ENCODE measurements around the gene C22orf15. TPM values are rescaled to one million over a fixed set of nuclear protein-coding genes. Genes with fewer than 3 reads are reported as not detected.

The C22orf15 gene
- total RNA-seq, 1 experiment from 2014 or later, result not detected

Other genes starting within 250 kb of the C22orf15 start
- gene IGLL1, start 182.7 kb upstream of the C22orf15 start, total RNA-seq (2014; rRNA removed; shearing (Covaris generic)), result not detected in 2 replicates
- not detected in 2 replicates for gene DRICH1, start 130.7 kb upstream of the C22orf15 start, total RNA-seq (2014; rRNA removed; shearing (Covaris generic))
- gene RGL4, start 72.0 kb upstream of the C22orf15 start, total RNA-seq (2014; rRNA removed; shearing (Covaris generic)), result not detected in 2 replicates
- gene ZNF70, start 11.9 kb upstream of the C22orf15 start, total RNA-seq (2014; rRNA removed; shearing (Covaris generic)), result 2.6 and 2.7 TPM in 2 replicates
- gene VPREB3, start 8.6 kb upstream of the C22orf15 start, total RNA-seq (2014; rRNA removed; shearing (Covaris generic)), result not detected in 2 replicates
- 1.9 and 2.8 TPM in 2 replicates for gene CHCHD10, start 5.0 kb downstream of the C22orf15 start, total RNA-seq (2014; rRNA removed; shearing (Covaris generic))
- gene MMP11, start 9.9 kb downstream of the C22orf15 start, total RNA-seq (2014; rRNA removed; shearing (Covaris generic)), result 1.9 and 4.2 TPM in 2 replicates
- gene SMARCB1, start 24.0 kb downstream of the C22orf15 start, total RNA-seq (2014; rRNA removed; shearing (Covaris generic)), result 42.5 and 54.0 TPM in 2 replicates
- gene DERL3, start 76.0 kb downstream of the C22orf15 start, total RNA-seq (2014; rRNA removed; shearing (Covaris generic)), result 0.44 and 0.49 TPM in 2 replicates
- 9.5 and 16.4 TPM in 2 replicates for gene SLC2A11, start 94.9 kb downstream of the C22orf15 start, total RNA-seq (2014; rRNA removed; shearing (Covaris generic))
- 313 and 368 TPM in 2 replicates for gene MIF, start 131.4 kb downstream of the C22orf15 start, total RNA-seq (2014; rRNA removed; shearing (Covaris generic))
- 6.2 and 10.1 TPM in 2 replicates for gene GSTT2B, start 198.2 kb downstream of the C22orf15 start, total RNA-seq (2014; rRNA removed; shearing (Covaris generic))
- gene DDTL, start 203.9 kb downstream of the C22orf15 start, total RNA-seq (2014; rRNA removed; shearing (Covaris generic)), result 3.7 and 4.1 TPM in 2 replicates
- gene DDT, start 211.5 kb downstream of the C22orf15 start, total RNA-seq (2014; rRNA removed; shearing (Covaris generic)), result 133 and 197 TPM in 2 replicates
- gene GSTT2, start 217.1 kb downstream of the C22orf15 start, total RNA-seq (2014; rRNA removed; shearing (Covaris generic)), result 0.99 and 1.3 TPM in 2 replicates
- gene GSTT4, start 242.5 kb downstream of the C22orf15 start, total RNA-seq (2014; rRNA removed; shearing (Covaris generic)), result not detected in 2 replicates
- 13.1 and 24.1 TPM in 2 replicates for gene CABIN1, start 248.3 kb downstream of the C22orf15 start, total RNA-seq (2014; rRNA removed; shearing (Covaris generic))